Measurements from ENCODE around the gene TRNAU1AP. TPM values are rescaled to one million over a fixed set of nuclear protein-coding genes. Genes with fewer than 3 reads are reported as not detected.
"Not testable (repeated sequence)": the region's sequence is repeated elsewhere in the genome, so short reads cannot be mapped to it uniquely, and the experiment has no call there.

TRNAU1AP gene
- total RNA-seq, 1 experiment from 2014 or later, result 43.0 TPM

DNA sequence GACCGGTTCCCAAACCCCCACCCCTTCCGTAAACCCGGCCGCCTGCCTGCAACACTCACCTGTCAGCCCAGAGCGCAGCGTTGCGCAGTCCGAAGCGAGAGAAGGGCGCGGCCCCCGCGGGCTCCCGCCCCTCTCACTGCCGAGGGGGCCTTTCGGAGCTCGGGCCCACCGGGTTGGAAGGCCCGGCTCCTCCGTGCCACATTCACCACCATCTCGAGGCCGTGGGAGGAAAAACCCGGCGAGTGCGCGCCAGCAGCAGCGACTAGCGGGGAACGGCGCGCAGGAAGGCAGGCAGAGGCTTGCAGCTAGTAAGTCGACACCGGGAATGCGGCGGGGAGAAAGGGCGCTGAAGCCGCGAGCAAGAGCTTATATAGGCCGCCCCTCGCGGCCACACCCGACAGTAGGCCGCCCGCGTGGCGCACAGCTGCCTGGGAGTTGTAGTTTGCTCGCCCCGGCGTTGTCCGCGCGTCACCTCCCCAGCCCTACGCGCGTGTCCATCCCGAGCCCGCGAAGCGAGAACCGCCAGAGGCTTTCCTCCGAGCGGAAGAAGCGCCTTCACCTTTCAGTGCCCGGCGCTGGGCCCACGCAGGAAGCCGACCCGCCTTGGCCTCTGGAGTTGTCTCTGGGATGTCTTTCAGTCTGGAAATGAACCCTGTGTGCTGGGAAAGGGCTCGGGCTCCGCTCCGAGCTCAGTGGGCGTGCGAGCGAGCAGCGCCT, 28.8 kb downstream of the TRNAU1AP start:
- Histone ChIP-seq H3K9me3 (ENCODE audit: insufficient read depth, low read depth) (no peaks in the 10 kb centered on the region), H3K4me3 (peak overlapping the region; percentile 87), H4K20me1 (ENCODE audit: insufficient read depth) (peaks cover 28% of the 10 kb centered on the region), H3K27me3 (ENCODE audit: insufficient read depth, low read depth) (no peaks in the 10 kb centered on the region), H3K36me3 (ENCODE audit: low read depth) (peaks cover 28% of the 10 kb centered on the region), H3K27ac (peak overlapping the region; percentile 81), H3K79me2 (ENCODE audit: low read depth) (peaks cover 30% of the 10 kb centered on the region), H3K9me2 (ENCODE audit: insufficient read depth) (no peaks in the 10 kb centered on the region), H2AFZ (peak overlapping the region; percentile 90), H3K4me1 (replicated peaks; ENCODE audit: insufficient read depth) (peaks cover 9% of the 10 kb centered on the region), H3K4me2 (peak overlapping the region; percentile 91), H3F3A (ENCODE audit: insufficient read depth, low read depth) (peaks cover 51% of the 10 kb centered on the region)
- DNase-seq, result peak; percentile 84 to 93
- ChIA-PET POLR2A (ENCODE audit: unreplicated experiment) (interaction anchor here (0.5 to 1.3 kb wide), 17 partner anchors 9 to 746 kb away, joined by 3 to 14 read pairs (median 5); partner anchors contain the start of genes RCC1 and YTHDF2), CTCF (interaction anchor here (0.7 to 1.1 kb wide), 2 partner anchors 20 to 62 kb away, joined by 5 read pairs; no protein-coding TSS in a partner anchor)
- BruUV-seq (replicated peaks), result no TSS peak
- TF ChIP-seq CTCF (conservative IDR thresholded peaks at IDR 0.05) (no peak), EZH2 (IDR thresholded peaks at IDR 0.05; ENCODE audit: low read depth) (no peak)
- intact Hi-C loops (cut with micrococcal nuclease; ENCODE audit: unreplicated experiment), result loop anchor here (2.0 kb wide), 3 partner anchors 19 to 73 kb away; no protein-coding TSS in a partner anchor

DNA sequence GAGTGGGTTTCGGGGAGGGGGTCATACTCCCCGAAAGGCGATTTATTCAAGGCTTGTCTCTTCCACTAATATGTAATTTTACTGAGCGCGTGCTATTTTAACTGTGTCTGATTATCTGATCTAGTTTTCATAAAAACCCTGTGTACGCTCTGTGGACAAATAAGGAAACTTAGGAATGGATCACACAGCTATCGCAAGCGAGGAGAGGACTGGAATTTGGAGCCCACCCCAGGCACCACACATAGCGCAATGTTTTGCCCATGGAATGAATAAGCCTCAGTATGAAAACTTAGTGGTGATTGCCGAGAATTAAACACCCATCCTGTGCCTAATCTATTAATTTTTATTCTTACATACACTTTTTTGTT, 29.3 kb downstream of the TRNAU1AP start:
- Histone ChIP-seq H4K20me1 (ENCODE audit: insufficient read depth) (peaks cover 28% of the 10 kb centered on the region), H3K4me2 (peak overlapping the region; percentile 91), H3K4me3 (peak overlapping the region; percentile 87), H3K27ac (peak overlapping the region; percentile 81), H2AFZ (peak overlapping the region; percentile 90), H3K9me2 (ENCODE audit: insufficient read depth) (no peaks in the 10 kb centered on the region), H3K9me3 (ENCODE audit: insufficient read depth, low read depth) (no peaks in the 10 kb centered on the region), H3K4me1 (replicated peaks; ENCODE audit: insufficient read depth) (peaks cover 9% of the 10 kb centered on the region), H3K36me3 (ENCODE audit: low read depth) (peaks cover 28% of the 10 kb centered on the region), H3K27me3 (ENCODE audit: insufficient read depth, low read depth) (no peaks in the 10 kb centered on the region), H3F3A (ENCODE audit: insufficient read depth, low read depth) (peaks cover 46% of the 10 kb centered on the region), H3K79me2 (ENCODE audit: low read depth) (peaks cover 30% of the 10 kb centered on the region)
- DNase-seq, result no peak
- TF ChIP-seq EZH2 (IDR thresholded peaks at IDR 0.05; ENCODE audit: low read depth) (no peak), CTCF (conservative IDR thresholded peaks at IDR 0.05) (no peak)
- POLR2A ChIA-PET (ENCODE audit: unreplicated experiment), result interaction anchor here (0.5 to 1.3 kb wide), 17 partner anchors 9 to 747 kb away, joined by 3 to 14 read pairs (median 6); partner anchors contain the start of genes RCC1, TRNAU1AP and YTHDF2
- CTCF ChIA-PET, result interaction anchor here (0.7 to 1.1 kb wide), 2 partner anchors 19 to 62 kb away, joined by 5 read pairs; no protein-coding TSS in a partner anchor
- intact Hi-C loops (cut with micrococcal nuclease; ENCODE audit: unreplicated experiment), result loop anchor here (2.0 kb wide), 1 partner anchor 73 kb away; no protein-coding TSS in a partner anchor
- BruUV-seq (replicated peaks), result TSS peak; percentile 99

DNA sequence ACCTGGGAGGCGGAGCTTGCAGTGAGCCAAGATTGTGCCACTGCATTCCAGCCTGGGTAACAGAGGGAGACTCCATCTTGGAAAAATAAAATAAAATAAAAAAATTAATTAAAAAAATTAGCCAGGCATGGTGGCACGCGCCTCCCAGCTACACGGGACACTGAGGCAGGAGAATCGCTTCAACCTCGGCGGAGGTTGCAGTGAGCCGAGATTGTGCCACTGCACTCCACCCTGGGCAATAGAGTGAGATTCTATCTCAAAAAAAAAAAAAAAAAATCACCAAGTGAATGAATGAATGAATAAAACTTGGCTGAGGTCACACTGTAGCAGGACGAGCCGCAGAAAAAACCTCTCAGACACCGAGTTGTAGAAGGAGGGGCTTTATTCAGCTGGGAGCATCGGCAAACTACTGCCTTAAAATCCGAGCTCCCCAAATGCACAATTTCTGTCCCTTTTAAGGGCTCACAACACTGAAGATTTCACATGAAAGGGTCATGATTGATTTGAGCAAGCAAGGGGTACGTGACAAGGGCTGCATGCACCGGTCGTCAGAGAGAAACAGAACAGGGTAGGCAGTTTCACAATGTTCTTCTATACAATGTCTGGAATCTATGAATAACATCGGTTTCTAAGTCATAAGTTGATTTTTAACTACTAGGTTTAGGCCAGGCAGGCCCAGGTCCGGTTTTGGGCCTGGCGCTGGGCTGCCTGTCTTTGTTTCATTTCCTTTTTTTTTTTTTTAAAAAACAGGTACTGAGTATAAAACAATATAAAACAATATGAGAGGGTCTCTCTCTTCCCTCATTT, 33.9 kb downstream of the TRNAU1AP start:
- DNase-seq; H3K4me3 ChIP-seq; H3K27me3 ChIP-seq (ENCODE audit: insufficient read depth, low read depth); H2AFZ ChIP-seq; H3K79me2 ChIP-seq (ENCODE audit: low read depth); BruUV-seq (replicated peaks); POLR2A ChIA-PET (ENCODE audit: unreplicated experiment); intact Hi-C loops (cut with micrococcal nuclease; ENCODE audit: unreplicated experiment); H3K9me3 ChIP-seq (ENCODE audit: insufficient read depth, low read depth); H3F3A ChIP-seq (ENCODE audit: insufficient read depth, low read depth); H3K9me2 ChIP-seq (ENCODE audit: insufficient read depth); H3K4me1 ChIP-seq (replicated peaks; ENCODE audit: insufficient read depth); CTCF ChIA-PET; H3K4me2 ChIP-seq; H3K36me3 ChIP-seq (ENCODE audit: low read depth); H4K20me1 ChIP-seq (ENCODE audit: insufficient read depth); H3K27ac ChIP-seq: not testable (repeated sequence)

Measured in PC-9 (cell line).